Neural crest cell (in vitro differentiated cells): ENCODE results near the gene CGB8. TPM values are rescaled to one million over a fixed set of nuclear protein-coding genes. Genes with fewer than 3 reads are reported as not detected.
"Not testable (repeated sequence)": the region's sequence is repeated elsewhere in the genome, so short reads cannot be mapped to it uniquely, and the experiment has no call there.

Source experiments
- DNase-seq: peaks from one replicate; pipeline ENCODE4 v3.0.0; 2021; ENCODE audit warnings: low read depth, mixed read lengths, low spot score
- H3K27ac Mint-ChIP-seq: one replicate; pipeline ENCODE4 v1.8.0; 2021; ENCODE audit warnings: mild to moderate bottlenecking, mixed read lengths; ENCODE audit not compliant: unreplicated experiment
- H3K27me3 Mint-ChIP-seq: 2 replicates; pipeline ENCODE4 v1.8.0; 2021; ENCODE audit warnings: low read depth, mild to moderate bottlenecking, mixed read lengths
- H3K36me3 Mint-ChIP-seq: 2 replicates; pipeline ENCODE4 v1.8.0; 2021; ENCODE audit warnings: low read depth, mild to moderate bottlenecking, mixed read lengths
- H3K4me1 Mint-ChIP-seq: 2 replicates; pipeline ENCODE4 v1.8.0; 2021; ENCODE audit warnings: mixed read lengths
- H3K4me3 Mint-ChIP-seq: one replicate; pipeline ENCODE4 v1.8.0; 2021; ENCODE audit warnings: mild to moderate bottlenecking, mixed read lengths
- H3K9me3 Mint-ChIP-seq: 2 replicates; pipeline ENCODE4 v1.8.0; 2021; ENCODE audit warnings: mixed read lengths
- CTCF ChIP-seq: fragments of 200-600 bp; sonication (generic); conservative IDR thresholded peaks from 2 replicates; pipeline ENCODE4 v1.5.0; 2021; ENCODE audit warnings: antibody characterized with exemption, mild to moderate bottlenecking
- total RNA-seq: library from RNA; stranded (reverse); gene quantifications from 2 replicates; pipeline ENCODE4 v1.2.1, GENCODE V29; 2021

CGB8 gene
- total RNA-seq, 1 donor from 2014 or later, result not detected

GRCh38 chr19:49036815-49037214 lies 12.1 kb downstream of the CGB8 start, which contains the start of gene CGB1:
Gene CGB1, minus strand, starts transcription at chr19:49036895. Its CDS starts 184 bp downstream, at chr19:49036711.
- not testable (repeated sequence) for H3K36me3 Mint-ChIP-seq, H3K4me3 Mint-ChIP-seq, H3K27ac Mint-ChIP-seq, H3K9me3 Mint-ChIP-seq, H3K4me1 Mint-ChIP-seq, H3K27me3 Mint-ChIP-seq, DNase-seq
- TF ChIP-seq CTCF, result peak; percentile 54

- not testable (repeated sequence) for DNase-seq, H3K4me3 Mint-ChIP-seq
Observed at GRCh38 chr19:49031642-49032301, 17.1 kb downstream of the CGB8 start, which contains the start of gene CGB2. Gene CGB2, plus strand, starts transcription at chr19:49031890. Its CDS starts 206 bp downstream, at chr19:49032096.

GRCh38 chr19:49030323-49030722 lies 18.6 kb downstream of the CGB8 start:
- H3K27me3 Mint-ChIP-seq, DNase-seq, H3K36me3 Mint-ChIP-seq, H3K9me3 Mint-ChIP-seq, H3K27ac Mint-ChIP-seq, H3K4me1 Mint-ChIP-seq, H3K4me3 Mint-ChIP-seq: not testable (repeated sequence)

More at GRCh38 chr19:49031642-49032301, 17.1 kb downstream of the CGB8 start, which contains the start of gene CGB2:
- not testable (repeated sequence) for H3K27me3 Mint-ChIP-seq, H3K36me3 Mint-ChIP-seq, H3K27ac Mint-ChIP-seq, H3K4me1 Mint-ChIP-seq, H3K9me3 Mint-ChIP-seq
- peak; percentile 54 for TF ChIP-seq CTCF

- not testable (repeated sequence) for H3K36me3 Mint-ChIP-seq, H3K27ac Mint-ChIP-seq, H3K9me3 Mint-ChIP-seq, H3K4me3 Mint-ChIP-seq, H3K27me3 Mint-ChIP-seq, H3K4me1 Mint-ChIP-seq, DNase-seq
Observed at GRCh38 chr19:49029749-49030148, 19.2 kb downstream of the CGB8 start.

GRCh38 chr19:49028686-49029085 lies 20.2 kb downstream of the CGB8 start:
- not testable (repeated sequence) for H3K27ac Mint-ChIP-seq, H3K9me3 Mint-ChIP-seq, H3K4me1 Mint-ChIP-seq

GRCh38 chr19:49025599-49025998 lies 23.3 kb downstream of the CGB8 start:
- H3K4me3 Mint-ChIP-seq, DNase-seq, H3K36me3 Mint-ChIP-seq, H3K4me1 Mint-ChIP-seq, H3K9me3 Mint-ChIP-seq, H3K27ac Mint-ChIP-seq: not testable (repeated sequence)
- H3K27me3 Mint-ChIP-seq, result peaks cover 19% of the 10 kb centered on the region

More at GRCh38 chr19:49028686-49029085, 20.2 kb downstream of the CGB8 start:
- H3K36me3 Mint-ChIP-seq, H3K27me3 Mint-ChIP-seq, H3K4me3 Mint-ChIP-seq, DNase-seq: not testable (repeated sequence)

GRCh38 chr19:49025088-49025487 lies 23.8 kb downstream of the CGB8 start:
- not testable (repeated sequence) for H3K27ac Mint-ChIP-seq, H3K4me3 Mint-ChIP-seq, H3K9me3 Mint-ChIP-seq, H3K36me3 Mint-ChIP-seq, H3K4me1 Mint-ChIP-seq, DNase-seq
- peaks cover 24% of the 10 kb centered on the region for H3K27me3 Mint-ChIP-seq

GRCh38 chr19:49024233-49024632 lies 24.7 kb downstream of the CGB8 start, which contains the start of gene CGB3:
Gene CGB3, minus strand, starts transcription at chr19:49024333. Its CDS starts 362 bp downstream, at chr19:49023971.
- not testable (repeated sequence) for H3K36me3 Mint-ChIP-seq, DNase-seq

More at GRCh38 chr19:49024233-49024632, 24.7 kb downstream of the CGB8 start, which contains the start of gene CGB3:
- H3K27me3 Mint-ChIP-seq, result peaks cover 33% of the 10 kb centered on the region
- not testable (repeated sequence) for H3K9me3 Mint-ChIP-seq, H3K27ac Mint-ChIP-seq, H3K4me3 Mint-ChIP-seq, H3K4me1 Mint-ChIP-seq
